Measurements from ENCODE around the gene AGPAT2. TPM values are rescaled to one million over a fixed set of nuclear protein-coding genes. Genes with fewer than 3 reads are reported as not detected.

Gene AGPAT2
- total RNA-seq, 2 donors from 2014 or later: 152 to 211 TPM

- no peak for ATAC-seq
- DNase-seq: no peak
- intact Hi-C loops (cut with DNase I, micrococcal nuclease): no loop called here
Measured at GRCh38 chr9:136692185-136693134, 5.2 kb upstream of the AGPAT2 start.

GRCh38 chr9:136691316-136692184 lies 4.3 kb upstream of the AGPAT2 start:
- DNase-seq (no peak), ATAC-seq (no peak)
- intact Hi-C loops (cut with DNase I, micrococcal nuclease): no loop called here

GRCh38 chr9:136690806-136691261 lies 3.6 kb upstream of the AGPAT2 start:
- peak in 1 of 2 donors; percentile 38 for DNase-seq

GRCh38 chr9:136690104-136690805 lies 3.0 kb upstream of the AGPAT2 start:
- no peak for ATAC-seq
- intact Hi-C loops (cut with DNase I, micrococcal nuclease): no loop called here
- peak in 1 of 2 donors; percentile 28 for DNase-seq

More at GRCh38 chr9:136690806-136691261, 3.6 kb upstream of the AGPAT2 start:
- no peak for ATAC-seq
- intact Hi-C loops (cut with DNase I, micrococcal nuclease): no loop called here

DNA sequence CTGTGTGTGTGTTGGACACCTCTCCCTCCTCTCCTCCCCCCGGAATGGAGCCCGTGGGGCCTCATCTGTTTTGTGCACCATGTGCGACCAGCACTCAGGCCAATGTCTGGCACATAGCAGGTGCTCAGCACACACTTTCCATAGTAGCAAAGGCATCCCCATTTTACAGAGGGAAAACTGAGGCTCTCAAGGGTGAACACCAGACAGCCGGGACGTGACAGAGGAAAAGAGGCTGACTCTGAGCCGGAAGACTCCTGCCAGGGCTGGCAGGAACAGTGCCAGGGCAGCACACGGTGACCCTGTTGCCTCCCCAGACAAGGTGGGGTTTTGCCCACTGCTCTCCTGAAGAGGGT lies 1.8 kb upstream of the AGPAT2 start:
- no peak for ATAC-seq
- intact Hi-C loops (cut with DNase I, micrococcal nuclease): no loop called here
- DNase-seq: no peak

DNA sequence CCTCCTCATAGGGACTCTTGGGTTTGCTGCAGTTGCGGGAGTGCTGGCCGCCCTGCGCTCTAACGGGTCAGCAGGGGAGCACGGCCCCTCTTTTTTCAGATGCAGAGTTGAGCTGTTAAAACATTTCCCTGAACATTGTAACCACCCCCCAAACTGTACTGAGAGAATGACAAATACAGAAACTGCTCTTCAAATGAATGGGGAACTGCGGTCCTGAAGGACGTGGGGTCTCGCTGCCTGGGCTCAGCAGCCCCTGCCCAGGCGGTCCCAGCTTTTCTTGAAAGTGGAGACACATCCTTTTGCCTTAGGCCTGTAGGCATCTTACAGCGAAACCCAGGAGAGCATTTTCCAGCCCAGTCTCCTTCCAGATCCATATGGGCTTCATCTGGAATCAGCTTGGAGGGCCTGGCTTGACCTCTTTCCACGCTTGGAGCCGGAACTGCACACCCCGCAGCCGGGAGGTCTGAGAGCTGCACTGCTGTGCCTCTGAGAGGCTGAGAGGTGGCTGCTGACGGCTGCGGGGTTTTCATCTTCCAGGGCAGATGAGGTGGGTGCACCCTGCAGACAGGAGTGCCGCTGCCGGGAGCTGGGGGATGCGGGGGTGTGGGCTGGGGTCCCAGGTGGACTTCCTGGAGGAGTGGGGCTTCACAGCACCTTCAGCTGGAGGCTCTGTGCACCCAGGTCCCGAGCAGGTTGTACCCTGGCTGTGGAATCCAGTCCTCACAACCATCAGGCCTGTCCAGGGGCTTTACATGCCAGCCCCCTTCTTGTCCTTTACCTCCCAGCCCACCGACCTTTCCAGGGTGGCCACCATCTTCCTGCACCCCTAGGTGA lies 1.2 kb upstream of the AGPAT2 start:
- intact Hi-C loops (cut with DNase I, micrococcal nuclease): no loop called here

DNA sequence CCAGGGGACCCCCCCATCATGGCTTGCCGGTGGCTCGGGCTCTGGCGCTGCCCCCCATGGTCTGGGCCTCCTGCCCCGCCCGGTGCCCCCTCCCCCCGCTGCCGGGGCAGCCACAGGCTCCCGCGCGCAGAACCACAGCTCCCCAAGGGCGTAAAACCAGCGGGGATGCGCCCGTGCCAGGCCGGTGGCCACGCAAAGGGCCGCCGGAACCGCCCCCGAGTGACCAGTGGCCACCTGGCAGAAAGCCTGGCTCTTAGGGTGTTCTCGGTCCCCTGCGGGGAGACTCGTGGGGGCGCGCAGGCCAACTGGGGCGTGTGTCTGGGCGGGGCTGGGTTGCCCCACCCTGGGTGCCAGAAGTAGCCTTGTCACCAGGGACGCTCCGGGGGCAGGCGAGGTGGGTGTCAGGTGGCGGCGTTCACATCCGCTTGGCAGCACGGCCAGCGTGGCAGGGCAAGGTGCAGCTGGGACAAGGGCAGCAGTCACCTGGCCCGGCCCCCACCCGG lies 515 bp upstream of the AGPAT2 start:
- intact Hi-C loops (cut with DNase I, micrococcal nuclease): no loop called here
- DNase-seq (peak; percentile 83 to 92), ATAC-seq (peak; percentile 64)

More for the DNA sequence above, 1.2 kb upstream of the AGPAT2 start:
- ATAC-seq (no peak), DNase-seq (peak in 1 of 2 donors; percentile 27)

- DNase-seq (no peak), ATAC-seq (no peak)
- intact Hi-C loops (cut with DNase I, micrococcal nuclease): no loop called here
Measured at GRCh38 chr9:136686534-136686793, 793 bp downstream of the AGPAT2 start.

- ATAC-seq: peak; percentile 20
- DNase-seq: peak in 1 of 2 donors; percentile 18
- intact Hi-C loops (cut with DNase I, micrococcal nuclease): no loop called here
Measured at GRCh38 chr9:136685790-136686533, 1.3 kb downstream of the AGPAT2 start.

- DNase-seq: no peak
- intact Hi-C loops (cut with DNase I, micrococcal nuclease): no loop called here
- no peak for ATAC-seq
Measured at GRCh38 chr9:136685216-136685615, 2.0 kb downstream of the AGPAT2 start.

DNA sequence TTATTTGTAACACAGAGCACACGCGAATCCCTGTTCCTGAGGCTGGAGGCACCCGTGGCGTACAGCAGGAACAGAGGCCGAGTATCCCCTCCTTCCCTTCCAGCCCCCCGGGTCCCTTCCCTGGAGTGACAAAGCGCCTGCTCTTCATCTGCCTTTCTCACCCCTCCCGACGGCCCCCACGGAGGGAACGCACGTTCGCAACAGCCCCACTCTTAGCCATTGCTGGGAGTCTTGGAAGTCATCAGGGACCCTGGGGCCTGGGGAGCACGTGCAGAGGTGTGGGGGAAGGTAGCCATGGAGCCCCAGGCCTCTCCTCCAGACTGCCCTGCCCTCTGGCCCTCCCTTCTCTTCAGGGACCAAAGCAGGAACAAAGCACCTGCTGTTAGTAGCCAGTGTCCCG lies 2.5 kb downstream of the AGPAT2 start:
- ATAC-seq: no peak
- intact Hi-C loops (cut with DNase I, micrococcal nuclease): no loop called here
- no peak for DNase-seq

DNA sequence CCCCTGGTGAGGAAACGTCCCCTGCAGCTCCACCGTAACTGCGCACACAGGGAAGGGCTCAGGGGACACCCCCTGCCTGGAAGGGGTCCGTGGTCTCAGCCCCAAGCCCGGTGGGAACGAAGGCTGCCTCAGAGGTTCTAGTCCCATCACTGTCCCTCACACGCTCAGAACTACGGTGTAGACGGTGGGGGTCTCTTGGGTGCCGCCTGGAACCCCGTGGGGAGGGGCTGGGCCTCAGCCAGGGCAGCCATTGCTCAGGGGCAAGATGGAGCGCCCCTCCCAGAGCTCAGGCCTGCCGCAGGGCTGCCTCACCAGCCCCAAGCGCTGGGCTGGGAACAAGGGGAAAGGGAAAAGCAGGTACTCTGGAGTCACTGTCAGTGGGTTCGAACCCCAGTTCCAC lies 2.9 kb downstream of the AGPAT2 start:
- intact Hi-C loops (cut with DNase I, micrococcal nuclease): no loop called here
- DNase-seq (no peak), ATAC-seq (no peak)

- ATAC-seq (no peak), DNase-seq (no peak)
- intact Hi-C loops (cut with DNase I, micrococcal nuclease): no loop called here
Measured at GRCh38 chr9:136683755-136684154, 3.5 kb downstream of the AGPAT2 start.

DNA sequence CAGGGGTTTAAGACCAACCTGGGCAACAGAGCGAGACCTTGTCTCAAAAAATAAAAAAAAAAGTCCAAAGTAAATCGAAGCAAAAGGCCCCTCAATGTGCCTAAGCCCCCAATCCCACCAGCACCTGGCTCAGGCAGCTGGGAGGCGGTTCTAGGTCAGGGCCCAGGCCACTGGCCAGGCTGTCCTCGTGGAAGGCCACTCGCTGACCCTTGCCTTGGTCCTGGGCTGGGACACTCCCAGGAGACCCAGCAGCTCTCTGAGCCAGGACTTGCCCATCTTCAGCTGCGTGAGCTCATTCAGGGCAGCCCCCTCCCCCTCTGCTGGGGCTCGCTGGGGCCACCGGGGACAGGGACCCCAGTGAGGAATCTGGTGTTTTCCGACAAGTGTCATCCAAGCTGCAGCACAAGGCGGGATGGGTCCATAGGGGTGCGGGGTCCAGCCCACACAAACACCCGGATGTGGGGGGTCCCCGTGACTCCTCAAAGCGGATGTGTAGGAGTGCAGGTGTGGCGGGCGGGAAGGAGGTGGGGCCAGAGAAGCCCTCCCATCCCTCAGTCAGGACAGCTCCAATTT lies 4.0 kb downstream of the AGPAT2 start:
- intact Hi-C loops (cut with DNase I, micrococcal nuclease): no loop called here
- DNase-seq: no peak
- no peak for ATAC-seq

GRCh38 chr9:136682710-136683109 lies 4.5 kb downstream of the AGPAT2 start:
- DNase-seq: no peak
- intact Hi-C loops (cut with DNase I, micrococcal nuclease): no loop called here
- no peak for ATAC-seq

DNA sequence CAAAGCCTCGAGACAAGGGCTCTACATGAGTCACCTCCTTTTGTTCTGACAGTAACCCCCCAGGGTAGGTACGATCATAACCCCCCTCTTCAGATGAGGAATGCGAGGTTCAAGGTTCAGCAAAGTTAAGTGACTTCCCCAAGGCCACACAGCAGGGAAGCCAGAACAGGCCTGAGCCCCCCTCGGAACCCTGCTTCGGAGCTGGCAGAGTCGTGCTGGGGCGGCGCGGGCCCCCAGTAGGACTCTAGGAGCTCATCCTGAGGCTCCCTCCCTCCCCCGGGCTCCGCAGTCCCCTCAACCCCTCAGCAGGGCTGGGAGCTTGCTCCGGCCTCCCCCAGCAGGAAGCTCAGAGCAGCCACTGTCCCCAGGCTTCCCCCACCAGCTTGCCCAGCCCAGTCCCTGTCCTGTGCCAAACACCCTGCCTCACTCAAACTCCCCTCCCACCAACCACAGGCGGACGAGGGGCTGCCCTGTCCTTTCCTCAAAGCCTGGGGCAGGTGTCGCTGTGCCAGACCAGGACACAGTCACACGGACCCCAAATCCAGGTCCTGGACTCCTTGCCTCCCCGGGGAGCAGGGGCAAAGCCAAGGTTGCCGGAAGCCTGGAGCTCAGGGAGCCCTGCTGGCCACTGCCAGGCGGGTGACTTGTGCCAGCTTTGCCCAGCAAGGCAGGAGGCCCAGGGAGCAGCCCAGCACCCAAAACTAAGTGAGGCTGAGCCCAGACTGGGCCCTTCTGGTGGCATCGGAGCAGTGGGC lies 5.1 kb downstream of the AGPAT2 start:
- intact Hi-C loops (cut with DNase I, micrococcal nuclease): no loop called here
- ATAC-seq (no peak), DNase-seq (no peak)

DNA sequence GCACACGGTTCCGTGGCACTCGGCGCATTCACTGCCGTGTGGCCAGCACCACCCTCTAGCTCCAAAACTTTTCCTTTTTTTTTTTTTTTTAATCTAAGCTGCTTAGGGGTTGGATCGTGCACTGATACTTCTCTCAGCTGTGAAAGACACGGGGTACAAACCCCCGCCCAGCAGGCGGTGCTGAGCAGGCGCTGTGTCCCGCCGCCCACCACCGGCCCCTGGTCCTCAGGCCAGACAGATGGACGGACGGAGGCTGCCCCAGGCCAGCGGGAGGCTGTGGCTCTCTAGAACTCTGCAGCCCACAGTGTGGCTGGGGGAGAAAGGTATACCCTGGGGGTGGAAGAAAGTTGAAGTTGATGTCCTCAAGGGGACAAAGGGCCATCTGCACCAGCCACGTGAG lies 6.2 kb downstream of the AGPAT2 start:
- intact Hi-C loops (cut with DNase I, micrococcal nuclease): no loop called here
- DNase-seq: no peak
- ATAC-seq: no peak

All from left colon (tissue), 2 donors.